SK-N-SH (cell line): ENCODE measurements around the gene SCN3A. TPM values are rescaled to one million over a fixed set of nuclear protein-coding genes. Genes with fewer than 3 reads are reported as not detected.

Experiments
- CTCF ChIA-PET: fragments of 300-600, 350-600 bp; formaldehyde crosslinking; extraction: SDS; loops from one replicate; lab custom pipeline; 2021; lab: Yijun Ruan, JAX
- POLR2A ChIA-PET: fragments of 350-600 bp; sonication (Branson Sonifier 250); formaldehyde crosslinking; extraction: SDS; loops from one replicate; lab custom pipeline; 2020; ENCODE audit warnings: antibody characterized with exemption, inconsistent platforms; lab: Yijun Ruan, JAX
- DNase-seq: peaks from one replicate; pipeline ENCODE4 v3.0.0; 2012
- H2AFZ ChIP-seq: fragments of 200-600 bp; sonication (generic); 2 replicates; pipeline ENCODE4 v1.8.1; 2016; ENCODE audit warnings: antibody characterized with exemption, mild to moderate bottlenecking, low read depth
- H3F3A ChIP-seq: fragments of 200-600 bp; sonication (generic); replicated peaks from 2 replicates; pipeline ENCODE3; 2016; ENCODE audit warnings: antibody characterized with exemption, mild to moderate bottlenecking; ENCODE audit not compliant: insufficient read depth
- H3K27ac ChIP-seq, 2 experiments: fragments of 200-500 bp in 1 of 2; fragments of 200-600 bp in 1 of 2; sonication (Bioruptor generic) in 1 of 2; sonication (generic), shearing (Covaris generic) in 1 of 2; 2 replicates each; pipeline versions ENCODE4 v1.5.1 to v1.6.1; 2014 to 2016; ENCODE audit warnings: low read depth in 2 of 2, inconsistent platforms in 1 of 2, low read length in 1 of 2, mild to moderate bottlenecking in 1 of 2, mixed read lengths in 1 of 2
- H3K27me3 ChIP-seq: fragments of 200-600 bp; sonication (generic), shearing (Covaris generic); 2 replicates; pipeline ENCODE4 v1.6.1; 2016; ENCODE audit warnings: mixed run types; ENCODE audit not compliant: insufficient read depth
- H3K36me3 ChIP-seq, 2 experiments: fragments of 200-500 bp in 1 of 2; fragments of 200-600 bp in 1 of 2; sonication (Bioruptor generic) in 1 of 2; sonication (generic) in 1 of 2; replicated peaks in 1 of 2; 2 replicates each; pipeline versions ENCODE3 to v1.5.1; 2014 to 2016; ENCODE audit warnings: low read length in 1 of 2, mild to moderate bottlenecking in 1 of 2; ENCODE audit not compliant: insufficient read depth in 2 of 2, control insufficient read depth in 1 of 2
- H3K4me1 ChIP-seq, 2 experiments: fragments of 200-500 bp in 1 of 2; fragments of 200-600 bp in 1 of 2; sonication (Bioruptor generic) in 1 of 2; sonication (generic), shearing (Covaris generic) in 1 of 2; 2 replicates each; pipeline versions ENCODE4 v1.5.1 to v1.6.1; 2014 to 2016; ENCODE audit warnings: low read depth in 1 of 2, low read length in 1 of 2, mixed run types in 1 of 2; ENCODE audit not compliant: insufficient read depth in 2 of 2, control insufficient read depth in 1 of 2
- H3K4me2 ChIP-seq: fragments of 200-600 bp; sonication (generic), shearing (Covaris generic); 2 replicates; pipeline ENCODE4 v1.6.1; 2017; ENCODE audit warnings: mixed run types
- H3K4me3 ChIP-seq, 2 experiments: fragments of 200-500 bp in 1 of 2; fragments of 200-600 bp in 1 of 2; sonication (Bioruptor generic) in 1 of 2; sonication (generic), shearing (Covaris generic) in 1 of 2; 2 replicates each; pipeline versions ENCODE4 v1.5.1 to v1.8.1; 2014 to 2016; ENCODE audit warnings: low read depth in 2 of 2, inconsistent platforms in 1 of 2, low read length in 1 of 2, mild to moderate bottlenecking in 1 of 2, mixed read lengths in 1 of 2, moderate library complexity in 1 of 2
- H3K79me2 ChIP-seq: fragments of 200-600 bp; sonication (generic); 2 replicates; pipeline ENCODE4 v1.8.1; 2017; ENCODE audit warnings: mild to moderate bottlenecking; ENCODE audit not compliant: insufficient read depth
- H3K9ac ChIP-seq: fragments of 200-600 bp; sonication (generic); 2 replicates; pipeline ENCODE4 v1.6.1; 2017; ENCODE audit warnings: mixed run types
- H3K9me2 ChIP-seq: fragments of 200-600 bp; sonication (generic); 2 replicates; pipeline ENCODE4 v1.6.1; 2017; ENCODE audit warnings: mixed run types
- H3K9me3 ChIP-seq: fragments of 200-600 bp; sonication (generic); 2 replicates; pipeline ENCODE4 v1.6.1; 2017; ENCODE audit warnings: mixed run types, mild to moderate bottlenecking, moderate library complexity
- H4K20me1 ChIP-seq: fragments of 200-600 bp; sonication (generic); 2 replicates; pipeline ENCODE4 v1.6.1; 2017; ENCODE audit warnings: mild to moderate bottlenecking, mixed run types; ENCODE audit not compliant: insufficient read depth
- CHD2 ChIP-seq: fragments of 150-350 bp; IDR thresholded peaks from 2 replicates; pipeline ENCODE4 v1.6.1; 2018; ENCODE audit warnings: low read length; ENCODE audit not compliant: partially characterized antibody
- ELF1 ChIP-seq: IDR thresholded peaks from 2 replicates; pipeline ENCODE4 v1.4.0; 2012
- FOSL2 ChIP-seq: IDR thresholded peaks from 2 replicates; pipeline ENCODE4 v1.4.0; 2012; ENCODE audit warnings: low read depth, mild to moderate bottlenecking, moderate library complexity, borderline replicate concordance
- FOXM1 ChIP-seq: IDR thresholded peaks from 2 replicates; pipeline ENCODE4 v1.4.0; 2012; ENCODE audit warnings: low read depth, mild to moderate bottlenecking
- GATA2 ChIP-seq: sonication (generic); formaldehyde crosslinking; IDR thresholded peaks from 2 replicates; pipeline ENCODE4 v1.5.0; 2020; ENCODE audit warnings: mild to moderate bottlenecking, missing genetic modification reagents
- MEF2A ChIP-seq: IDR thresholded peaks from 2 replicates; pipeline ENCODE4 v1.4.0; 2012; ENCODE audit warnings: low read depth, borderline replicate concordance
- NFIC ChIP-seq: IDR thresholded peaks from 2 replicates; pipeline ENCODE4 v1.4.0; 2012; ENCODE audit warnings: borderline replicate concordance
- NRF1 ChIP-seq: IDR thresholded peaks from 2 replicates; pipeline ENCODE4 v1.6.1; 2012; ENCODE audit warnings: low read depth, mild to moderate bottlenecking, low read length
- POLR2AphosphoS5 ChIP-seq: IDR thresholded peaks from 2 replicates; pipeline ENCODE4 v1.6.1; 2012; ENCODE audit warnings: low read depth, low read length
- RAD21 ChIP-seq: IDR thresholded peaks from 2 replicates; pipeline ENCODE4 v1.6.1; 2012; ENCODE audit warnings: mild to moderate bottlenecking, low read length
- RCOR1 ChIP-seq: fragments of 150-350 bp; IDR thresholded peaks from 2 replicates; pipeline ENCODE4 v1.6.1; 2017; ENCODE audit warnings: antibody characterized with exemption, low read length
- RFX5 ChIP-seq: IDR thresholded peaks from 2 replicates; pipeline ENCODE4 v1.6.1; 2012; ENCODE audit warnings: mild to moderate bottlenecking, improper control_type of control experiment, low read length
- SIN3A ChIP-seq: IDR thresholded peaks from 2 replicates; pipeline ENCODE4 v1.6.1; 2012; ENCODE audit warnings: low read depth, mild to moderate bottlenecking, low read length, moderate library complexity, borderline replicate concordance
- TAF1 ChIP-seq: IDR thresholded peaks from 2 replicates; pipeline ENCODE4 v1.6.1; 2012; ENCODE audit warnings: low read depth, mild to moderate bottlenecking, low read length, moderate library complexity, borderline replicate concordance
- TCF12 ChIP-seq: IDR thresholded peaks from 2 replicates; pipeline ENCODE4 v1.4.0; 2012
- TEAD4 ChIP-seq: IDR thresholded peaks from 2 replicates; pipeline ENCODE4 v1.4.0; 2012; ENCODE audit warnings: mild to moderate bottlenecking, borderline replicate concordance; ENCODE audit not compliant: insufficient read depth
- WGBS: methylation state at CpG from one replicate; pipeline ENCODE4 v1.1.6; 2017; ENCODE audit warnings: low lambda C conversion rate; 5-methylcytosine and 5-hydroxymethylcytosine counted together
- polyA plus RNA-seq, 3 experiments: library from polyadenylated mRNA; depleted of rRNA; stranded (reverse); fragments of >200 nt; gene quantifications; 2 replicates each; pipeline ENCODE4 v1.2.3, GENCODE V29; 2012
- TF ChIP-seq, protein P1 (sequence below): IDR thresholded peaks from 2 replicates; pipeline ENCODE4; 2012
- TF ChIP-seq, protein P2 (sequence below): IDR thresholded peaks from 2 replicates; pipeline ENCODE4 v1.6.1; 2012; ENCODE audit warnings: mild to moderate bottlenecking, low read depth, low read length, moderate library complexity
- TF ChIP-seq, protein P3 (sequence below): fragments of 150-350 bp; IDR thresholded peaks from 2 replicates; pipeline ENCODE4 v1.6.1; 2016; ENCODE audit warnings: mild to moderate bottlenecking, low read depth, low read length
- TF ChIP-seq, protein P4 (sequence below): IDR thresholded peaks from 2 replicates; pipeline ENCODE4 v1.4.0; 2012; ENCODE audit warnings: low read depth

Gene SCN3A
- polyA plus RNA-seq, 1 of the 3 experiments (the other 2 are of a cell fraction) = 0.33 TPM

DNA sequence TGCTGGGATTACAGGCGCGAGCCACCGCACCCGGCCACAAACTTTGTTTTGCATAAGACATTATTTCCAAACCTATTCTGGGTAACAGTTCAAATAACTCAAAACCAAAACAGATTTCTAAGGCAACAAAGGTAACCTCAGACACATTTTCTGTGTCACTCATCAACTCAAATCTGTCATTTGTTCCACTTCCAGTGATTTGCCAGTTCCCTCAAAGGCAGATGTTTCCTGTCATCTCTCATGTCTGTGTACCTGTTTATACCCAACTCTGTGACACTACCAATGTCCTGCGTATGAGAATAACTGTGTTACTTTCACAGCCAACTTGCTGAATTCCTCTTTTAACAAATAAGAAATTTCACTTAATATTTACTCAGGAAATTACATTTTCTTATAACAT is 54.4 kb downstream of the SCN3A start:
- TF ChIP-seq TAF1 (no peak), RAD21 (no peak), TEAD4 (no peak), ELF1 (no peak), NFIC (no peak), MEF2A (no peak), FOXM1 (no peak), FOSL2 (no peak), CHD2 (no peak), POLR2AphosphoS5 (no peak), GATA2 (CRISPR knock-in tag) (no peak), NRF1 (no peak), TCF12 (no peak), RCOR1 (no peak), SIN3A (no peak), RFX5 (no peak)
- TF ChIP-seq, protein P1, sequence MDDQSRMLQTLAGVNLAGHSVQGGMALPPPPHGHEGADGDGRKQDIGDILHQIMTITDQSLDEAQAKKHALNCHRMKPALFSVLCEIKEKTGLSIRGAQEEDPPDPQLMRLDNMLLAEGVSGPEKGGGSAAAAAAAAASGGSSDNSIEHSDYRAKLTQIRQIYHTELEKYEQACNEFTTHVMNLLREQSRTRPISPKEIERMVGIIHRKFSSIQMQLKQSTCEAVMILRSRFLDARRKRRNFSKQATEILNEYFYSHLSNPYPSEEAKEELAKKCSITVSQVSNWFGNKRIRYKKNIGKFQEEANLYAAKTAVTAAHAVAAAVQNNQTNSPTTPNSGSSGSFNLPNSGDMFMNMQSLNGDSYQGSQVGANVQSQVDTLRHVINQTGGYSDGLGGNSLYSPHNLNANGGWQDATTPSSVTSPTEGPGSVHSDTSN = no peak
- TF ChIP-seq, protein P2, sequence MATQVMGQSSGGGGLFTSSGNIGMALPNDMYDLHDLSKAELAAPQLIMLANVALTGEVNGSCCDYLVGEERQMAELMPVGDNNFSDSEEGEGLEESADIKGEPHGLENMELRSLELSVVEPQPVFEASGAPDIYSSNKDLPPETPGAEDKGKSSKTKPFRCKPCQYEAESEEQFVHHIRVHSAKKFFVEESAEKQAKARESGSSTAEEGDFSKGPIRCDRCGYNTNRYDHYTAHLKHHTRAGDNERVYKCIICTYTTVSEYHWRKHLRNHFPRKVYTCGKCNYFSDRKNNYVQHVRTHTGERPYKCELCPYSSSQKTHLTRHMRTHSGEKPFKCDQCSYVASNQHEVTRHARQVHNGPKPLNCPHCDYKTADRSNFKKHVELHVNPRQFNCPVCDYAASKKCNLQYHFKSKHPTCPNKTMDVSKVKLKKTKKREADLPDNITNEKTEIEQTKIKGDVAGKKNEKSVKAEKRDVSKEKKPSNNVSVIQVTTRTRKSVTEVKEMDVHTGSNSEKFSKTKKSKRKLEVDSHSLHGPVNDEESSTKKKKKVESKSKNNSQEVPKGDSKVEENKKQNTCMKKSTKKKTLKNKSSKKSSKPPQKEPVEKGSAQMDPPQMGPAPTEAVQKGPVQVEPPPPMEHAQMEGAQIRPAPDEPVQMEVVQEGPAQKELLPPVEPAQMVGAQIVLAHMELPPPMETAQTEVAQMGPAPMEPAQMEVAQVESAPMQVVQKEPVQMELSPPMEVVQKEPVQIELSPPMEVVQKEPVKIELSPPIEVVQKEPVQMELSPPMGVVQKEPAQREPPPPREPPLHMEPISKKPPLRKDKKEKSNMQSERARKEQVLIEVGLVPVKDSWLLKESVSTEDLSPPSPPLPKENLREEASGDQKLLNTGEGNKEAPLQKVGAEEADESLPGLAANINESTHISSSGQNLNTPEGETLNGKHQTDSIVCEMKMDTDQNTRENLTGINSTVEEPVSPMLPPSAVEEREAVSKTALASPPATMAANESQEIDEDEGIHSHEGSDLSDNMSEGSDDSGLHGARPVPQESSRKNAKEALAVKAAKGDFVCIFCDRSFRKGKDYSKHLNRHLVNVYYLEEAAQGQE = no peak
- TF ChIP-seq, protein P3, sequence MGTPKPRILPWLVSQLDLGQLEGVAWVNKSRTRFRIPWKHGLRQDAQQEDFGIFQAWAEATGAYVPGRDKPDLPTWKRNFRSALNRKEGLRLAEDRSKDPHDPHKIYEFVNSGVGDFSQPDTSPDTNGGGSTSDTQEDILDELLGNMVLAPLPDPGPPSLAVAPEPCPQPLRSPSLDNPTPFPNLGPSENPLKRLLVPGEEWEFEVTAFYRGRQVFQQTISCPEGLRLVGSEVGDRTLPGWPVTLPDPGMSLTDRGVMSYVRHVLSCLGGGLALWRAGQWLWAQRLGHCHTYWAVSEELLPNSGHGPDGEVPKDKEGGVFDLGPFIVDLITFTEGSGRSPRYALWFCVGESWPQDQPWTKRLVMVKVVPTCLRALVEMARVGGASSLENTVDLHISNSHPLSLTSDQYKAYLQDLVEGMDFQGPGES = no peak
- TF ChIP-seq, protein P4, sequence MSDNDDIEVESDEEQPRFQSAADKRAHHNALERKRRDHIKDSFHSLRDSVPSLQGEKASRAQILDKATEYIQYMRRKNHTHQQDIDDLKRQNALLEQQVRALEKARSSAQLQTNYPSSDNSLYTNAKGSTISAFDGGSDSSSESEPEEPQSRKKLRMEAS = no peak
- 94% methylated on average over 5 of the region's 5 CpGs for WGBS

More for the DNA sequence above, 54.4 kb downstream of the SCN3A start:
- Histone ChIP-seq H3K4me2 (no peak overlapping the region), H3K9me2 (no peaks in the 10 kb centered on the region; the same call in 1 of the 2 replicates), H3K27me3 (no peaks in the 10 kb centered on the region), H3K9ac (no peak overlapping the region), H3K79me2 (no peaks in the 10 kb centered on the region), H3K27ac (no peak overlapping the region), H3K36me3 (peaks cover 0 to 7% of the 10 kb centered on the region in 2 experiments), H4K20me1 (no peaks in the 10 kb centered on the region), H2AFZ (no peak overlapping the region), H3K4me1 (no peaks in the 10 kb centered on the region; a peak in 1 of 4 replicates), H3F3A (peaks cover 4% of the 10 kb centered on the region), H3K4me3 (no peak overlapping the region), H3K9me3 (no peaks in the 10 kb centered on the region)
- POLR2A ChIA-PET = no interaction called here
- CTCF ChIA-PET = interaction anchor here (1.3 to 2.2 kb wide), 2 partner anchors 25 to 133 kb away, joined by 5 to 11 read pairs; no protein-coding TSS in a partner anchor
- no peak for DNase-seq
